ENCODE results near the gene SHANK3. TPM values are rescaled to one million over a fixed set of nuclear protein-coding genes. Genes with fewer than 3 reads are reported as not detected.

Gene SHANK3
- total and polyA plus RNA-seq, 2 donors (not counting 3 experiments of a cell fraction or from before 2014, with no cell fraction given) = 26.1 to 158 TPM

DNA sequence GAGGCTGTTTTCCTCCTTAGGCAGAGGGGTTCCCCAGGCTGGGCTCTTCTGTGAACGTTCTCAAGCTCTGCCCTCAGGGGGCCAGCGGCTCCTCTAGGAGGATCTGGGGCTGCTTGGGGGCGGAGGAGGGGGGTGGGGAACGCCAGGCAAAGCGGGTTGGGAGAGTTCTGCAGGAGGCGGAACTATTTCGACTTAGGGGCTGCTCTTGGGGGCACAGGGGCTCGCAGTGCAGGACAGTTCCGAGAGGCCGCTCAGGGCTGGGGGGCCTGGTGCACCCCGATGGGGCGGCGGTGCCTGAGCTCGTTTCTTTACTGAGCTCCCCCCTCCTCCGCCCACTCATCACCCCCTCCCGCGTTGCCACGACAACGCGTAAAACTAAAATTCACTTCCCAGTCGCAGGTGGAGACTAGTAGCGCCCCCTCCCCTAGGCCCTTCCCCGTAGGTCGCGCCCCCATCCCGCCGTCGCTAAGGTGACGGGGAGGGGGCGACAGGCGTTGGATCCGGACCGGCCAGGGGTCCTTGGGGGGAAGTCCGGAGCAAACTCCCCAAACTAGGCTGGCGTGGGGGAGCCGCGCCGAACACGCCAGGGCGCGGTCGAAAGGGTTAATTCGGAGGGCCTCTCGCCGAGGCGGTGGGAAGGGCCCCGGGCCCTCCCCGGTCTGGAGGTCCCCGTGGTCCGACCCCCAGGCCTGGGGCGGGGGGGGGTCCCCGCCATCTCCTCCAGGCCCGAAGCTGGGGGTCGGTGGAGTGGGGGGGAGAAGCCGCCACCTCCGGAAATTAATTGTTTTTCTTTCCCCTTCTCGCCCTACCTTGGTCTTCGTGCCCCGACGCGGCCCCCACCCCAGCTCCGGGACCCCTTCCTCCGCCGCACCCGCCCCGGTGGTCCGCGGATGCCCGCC lies 857 bp downstream of the SHANK3 start:
- dilution Hi-C loops (cut with MboI; ENCODE audit: extremely low pct_ligation_motif_present, low sequenced_read_pairs) = no loop called here
- Histone ChIP-seq H3K4me3 (replicated peaks in 1 of 3; ENCODE audit: insufficient read depth in 1 of 3, low read depth in 1 of 3, low read length in 3 of 3) (peak overlapping the region; percentile 64 to 82 (median 74)), H3K27ac (ENCODE audit: insufficient read depth, low read depth, low read length) (peak overlapping the region; percentile 92), H3K79me2 (ENCODE audit: control insufficient read depth, insufficient read depth, low read length) (peaks cover 49% of the 10 kb centered on the region), H3K36me3 (ENCODE audit: control insufficient read depth in 2 of 2, extremely low read depth in 1 of 2, insufficient read depth in 2 of 2, low read length in 2 of 2) (peaks cover 6 to 33% of the 10 kb centered on the region in 2 experiments), H3K9me3 (replicated peaks; ENCODE audit: control insufficient read depth, insufficient read depth, low read length) (no peaks in the 10 kb centered on the region), H3K4me2 (ENCODE audit: insufficient read depth, low read length) (peak overlapping the region; percentile 54), H2AFZ (ENCODE audit: low read depth, low read length) (no peak overlapping the region), H3K4me1 (ENCODE audit: control insufficient read depth, extremely low read depth, insufficient read depth, low read length) (peaks cover 38% of the 10 kb centered on the region), H3K27me3 (ENCODE audit: control insufficient read depth in 2 of 2, insufficient read depth in 2 of 2, low read length in 2 of 2) (no peaks in the 10 kb centered on the region), H4K20me1 (replicated peaks; ENCODE audit: control insufficient read depth, extremely low read depth, insufficient read depth, low read length) (no peaks in the 10 kb centered on the region), H3K9ac (replicated peaks; ENCODE audit: extremely low read depth, insufficient read depth, low read length) (peak overlapping the region; percentile 90), H3K9me1 (replicated peaks; ENCODE audit: control insufficient read depth, extremely low read depth, insufficient read depth, low read length) (no peaks in the 10 kb centered on the region)
- POLR2A ChIA-PET = interaction anchor here (0.6 to 0.9 kb wide), 5 partner anchors 25 to 46 kb away, joined by 3 to 4 read pairs (median 3); partner anchors contain the start of gene ARSA
- TSS peak; percentile 38 for BruUV-seq (replicated peaks)
- FAIRE-seq (peak; percentile 40), DNase-seq (ENCODE audit: low read depth, low spot score) (peak; percentile 68)
- intact Hi-C loops (cut with micrococcal nuclease) = loop anchor here (2.0 to 5.0 kb wide), 3 partner anchors 33 to 96 kb away; partner anchors contain the start of gene CPT1B
- CTCF ChIA-PET = interaction anchor here (0.9 to 6.1 kb wide), 7 partner anchors 17 to 53 kb away, joined by 3 to 64 read pairs (median 9); partner anchors contain the start of gene ARSA
- TF ChIP-seq, protein P1, sequence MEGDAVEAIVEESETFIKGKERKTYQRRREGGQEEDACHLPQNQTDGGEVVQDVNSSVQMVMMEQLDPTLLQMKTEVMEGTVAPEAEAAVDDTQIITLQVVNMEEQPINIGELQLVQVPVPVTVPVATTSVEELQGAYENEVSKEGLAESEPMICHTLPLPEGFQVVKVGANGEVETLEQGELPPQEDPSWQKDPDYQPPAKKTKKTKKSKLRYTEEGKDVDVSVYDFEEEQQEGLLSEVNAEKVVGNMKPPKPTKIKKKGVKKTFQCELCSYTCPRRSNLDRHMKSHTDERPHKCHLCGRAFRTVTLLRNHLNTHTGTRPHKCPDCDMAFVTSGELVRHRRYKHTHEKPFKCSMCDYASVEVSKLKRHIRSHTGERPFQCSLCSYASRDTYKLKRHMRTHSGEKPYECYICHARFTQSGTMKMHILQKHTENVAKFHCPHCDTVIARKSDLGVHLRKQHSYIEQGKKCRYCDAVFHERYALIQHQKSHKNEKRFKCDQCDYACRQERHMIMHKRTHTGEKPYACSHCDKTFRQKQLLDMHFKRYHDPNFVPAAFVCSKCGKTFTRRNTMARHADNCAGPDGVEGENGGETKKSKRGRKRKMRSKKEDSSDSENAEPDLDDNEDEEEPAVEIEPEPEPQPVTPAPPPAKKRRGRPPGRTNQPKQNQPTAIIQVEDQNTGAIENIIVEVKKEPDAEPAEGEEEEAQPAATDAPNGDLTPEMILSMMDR (IDR thresholded peaks at IDR 0.05; ENCODE audit: extremely low read depth in 1 of 2, insufficient read depth in 1 of 2, low read depth in 1 of 2, low read length in 2 of 2) = no peak
- TF ChIP-seq MYC (IDR thresholded peaks at IDR 0.05; ENCODE audit: low read depth, low read length) (no peak), EZH2 (IDR thresholded peaks at IDR 0.05; ENCODE audit: borderline replicate concordance, low read depth, low read length, severe bottlenecking) (no peak), POLR2AphosphoS5 (IDR thresholded peaks at IDR 0.05; ENCODE audit: insufficient read depth, low read depth, low read length) (peak; percentile 40), FOS (IDR thresholded peaks at IDR 0.05; ENCODE audit: borderline replicate concordance, insufficient read depth, low read length) (no peak)

All from endothelial cell of umbilical vein (primary cell).